UCSD-AML1 (cell line): ENCODE data around the gene RPS6KA2.

ENCODE experiments used
- DNase-seq: peaks from one replicate; lab custom pipeline; 2025; ENCODE audit not compliant: unreplicated experiment; lab: John Stamatoyannopoulos, UW

Gene RPS6KA2

DNA sequence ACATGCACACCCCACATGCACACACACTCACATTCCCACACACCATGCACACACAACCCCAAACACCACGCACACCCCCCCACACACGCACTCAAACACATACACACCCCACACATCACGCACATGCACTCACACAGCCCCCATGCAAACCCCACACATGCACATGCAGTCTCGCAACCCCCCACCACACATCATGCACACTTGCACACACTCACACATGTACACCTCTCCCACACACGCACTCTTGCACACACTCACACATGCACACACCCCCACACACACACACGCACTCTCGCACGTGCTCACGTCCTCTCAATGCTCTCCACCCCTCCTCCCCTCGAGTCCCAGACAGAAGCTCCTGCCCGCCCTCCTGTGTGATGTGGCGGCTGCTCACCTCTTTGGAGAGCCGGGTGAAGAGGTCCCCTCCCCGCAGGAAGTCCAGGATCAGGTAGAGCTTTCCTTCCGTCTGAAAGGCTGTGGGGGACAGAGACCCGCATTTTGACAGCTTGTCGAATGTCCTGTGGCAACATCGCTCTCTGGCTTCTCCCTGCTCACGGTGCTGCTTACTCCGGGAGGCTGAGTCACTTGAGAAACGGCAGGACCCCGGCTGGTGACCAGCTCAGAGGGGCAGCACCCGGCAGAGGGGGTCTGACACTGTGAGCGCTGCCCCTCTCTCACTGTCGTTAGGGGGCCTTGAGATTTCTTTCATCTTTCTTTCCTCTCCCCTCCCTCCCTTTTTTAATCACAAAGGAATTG, 119.1 kb downstream of the RPS6KA2 start:
- DNase-seq: no peak

DNA sequence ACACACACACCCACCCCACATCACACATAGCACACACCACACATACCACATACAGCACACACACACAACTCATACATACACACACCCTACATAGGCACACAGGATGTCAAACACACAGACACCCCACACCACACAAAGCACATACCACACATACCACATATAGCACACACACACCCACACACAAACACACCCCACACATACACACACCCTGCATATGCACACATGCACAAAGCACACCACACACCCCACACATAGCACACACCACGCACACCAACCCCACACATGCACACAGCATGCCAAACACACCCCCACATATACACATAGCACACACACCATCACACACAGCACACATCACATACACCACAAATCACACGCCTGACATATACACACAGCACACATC, 119.7 kb downstream of the RPS6KA2 start:
- DNase-seq: no peak

DNA sequence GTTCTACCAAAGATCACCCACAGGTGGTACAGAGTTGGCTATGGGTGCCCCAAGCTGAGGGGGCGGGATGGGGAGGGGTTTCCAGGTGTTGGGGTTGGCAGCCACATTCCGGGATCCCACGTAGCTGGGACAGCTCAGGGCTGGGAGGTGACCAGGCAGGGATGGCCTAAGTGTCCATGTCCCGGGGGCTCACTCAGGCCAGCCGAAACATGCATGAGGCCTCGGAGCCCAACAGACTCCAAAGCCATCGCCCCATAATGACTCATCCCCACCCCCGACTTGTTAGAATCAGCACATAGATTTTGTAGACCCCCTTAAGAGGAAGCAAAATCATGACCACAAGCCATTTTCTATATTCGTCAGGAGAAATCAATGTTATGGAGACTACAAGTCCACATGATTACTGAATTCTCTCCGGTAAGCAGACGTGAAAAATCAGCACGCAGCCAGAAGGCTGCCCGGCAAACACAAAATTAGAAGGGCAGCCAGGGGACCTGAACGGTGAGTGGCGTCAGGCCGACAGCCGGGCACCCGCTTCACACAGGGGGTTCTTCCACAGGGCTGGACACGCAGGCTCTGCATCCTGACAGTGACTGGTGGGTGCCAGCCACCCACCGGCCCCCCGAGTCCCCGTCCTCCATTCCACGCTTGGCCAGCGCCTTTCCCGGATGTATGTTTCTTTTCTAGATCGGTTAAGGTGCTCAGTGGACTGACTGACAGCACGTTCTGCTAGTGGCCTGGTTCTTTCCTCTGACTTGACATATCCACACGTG, 121.7 kb downstream of the RPS6KA2 start:
- DNase-seq: no peak

DNA sequence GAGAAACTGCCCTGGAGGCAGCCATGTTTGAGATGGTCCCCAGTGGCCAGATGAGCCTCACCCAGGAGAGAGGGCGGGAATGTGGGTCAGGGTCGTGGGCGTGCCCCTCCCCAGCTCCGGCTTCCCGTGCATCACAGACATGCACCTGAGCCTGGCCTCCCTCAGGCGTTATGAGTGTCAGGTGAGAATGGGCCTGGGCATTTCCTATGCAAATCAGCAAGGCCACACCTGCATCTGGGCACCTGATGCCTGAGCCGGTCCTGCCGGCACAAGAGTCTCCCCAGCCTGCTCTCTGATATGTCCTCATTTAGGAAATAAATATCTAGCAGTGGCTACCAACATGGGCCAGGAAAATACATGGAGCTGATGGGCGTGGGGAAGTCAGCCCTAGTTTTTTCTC, 123.0 kb downstream of the RPS6KA2 start:
- no peak for DNase-seq

DNA sequence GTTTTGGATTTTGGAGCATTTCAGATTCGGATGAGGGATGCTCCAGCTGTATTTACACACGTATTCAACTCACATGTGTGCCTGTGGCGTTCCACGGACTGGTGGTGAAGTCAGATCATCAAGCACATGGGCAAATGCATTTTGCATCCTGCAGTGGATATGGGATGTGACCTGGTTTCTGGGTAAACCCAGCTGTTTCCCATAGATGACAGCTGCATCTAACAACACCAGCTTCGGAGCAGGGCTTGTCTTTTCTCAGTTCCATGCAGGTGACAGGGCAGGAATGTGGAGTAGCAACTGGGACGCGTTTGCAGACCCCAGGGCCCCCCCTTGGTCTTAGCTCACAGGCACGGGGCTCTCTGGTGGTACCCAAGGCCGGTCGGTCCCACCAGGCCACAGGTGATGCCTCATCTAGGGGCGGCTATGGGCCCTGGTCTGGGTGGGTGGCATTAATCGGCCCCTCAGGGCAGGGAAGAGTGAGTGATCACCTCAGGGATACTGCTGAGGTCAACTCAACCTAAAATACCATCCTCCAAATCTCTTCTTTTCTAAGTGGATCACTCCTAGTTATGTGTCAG, 123.8 kb downstream of the RPS6KA2 start:
- DNase-seq: no peak

DNA sequence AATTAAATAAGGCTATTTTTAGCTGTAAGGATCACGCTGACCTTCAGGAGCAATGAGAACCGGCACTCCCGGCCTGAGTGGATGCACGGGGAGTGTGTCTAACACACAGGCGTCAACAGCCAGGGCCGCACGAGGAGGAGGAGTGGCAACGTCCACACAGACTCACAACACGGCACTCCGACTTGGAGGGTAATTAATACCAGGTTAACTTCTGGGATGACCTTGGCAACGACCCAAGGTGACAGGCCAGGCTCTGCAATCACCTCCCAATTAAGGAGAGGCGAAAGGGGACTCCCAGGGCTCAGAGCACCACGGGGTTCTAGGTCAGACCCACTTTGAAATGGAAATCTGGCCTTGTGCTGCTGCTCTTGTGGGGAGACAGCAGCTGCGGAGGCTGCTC, 124.6 kb downstream of the RPS6KA2 start:
- no peak for DNase-seq

DNA sequence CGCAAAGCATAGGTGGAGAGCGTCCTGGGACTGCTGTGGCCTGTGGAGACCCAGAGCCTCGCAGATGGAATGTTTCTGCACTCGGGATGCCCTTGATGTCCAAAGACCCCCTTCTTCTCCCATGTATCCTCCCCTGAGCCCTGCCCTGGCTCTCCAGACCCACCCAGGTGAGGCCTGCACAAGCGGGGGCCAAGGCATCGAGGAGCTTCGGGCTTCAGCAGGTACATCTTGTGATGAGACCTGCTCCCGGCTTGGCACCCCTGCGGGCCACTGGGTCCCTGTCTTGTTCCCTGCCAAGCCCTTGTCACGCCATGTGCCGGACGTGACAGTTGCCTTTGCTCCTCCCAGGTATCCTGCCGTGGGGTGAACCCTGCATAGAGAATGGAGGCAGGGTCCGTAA, 125.8 kb downstream of the RPS6KA2 start:
- DNase-seq: no peak

DNA sequence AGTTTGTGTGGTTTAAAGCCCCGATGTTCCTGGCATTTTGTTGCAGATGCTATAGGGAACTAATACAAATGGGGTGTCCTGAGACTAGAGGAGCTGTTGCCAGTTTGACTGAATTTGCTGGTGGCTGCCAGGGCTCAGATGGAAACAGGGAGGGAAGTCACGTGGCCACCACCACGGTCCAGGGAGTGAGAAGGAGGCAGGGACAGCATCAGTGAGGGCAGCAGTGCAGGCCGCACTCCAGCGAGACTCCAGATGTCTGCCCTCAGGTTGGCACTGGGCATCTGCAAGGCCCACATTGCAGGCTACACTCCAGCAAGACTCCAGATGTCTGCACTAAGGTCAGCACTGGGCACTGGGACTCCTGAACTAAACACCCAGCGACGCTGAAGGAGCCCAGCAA, 126.8 kb downstream of the RPS6KA2 start:
- no peak for DNase-seq

DNA sequence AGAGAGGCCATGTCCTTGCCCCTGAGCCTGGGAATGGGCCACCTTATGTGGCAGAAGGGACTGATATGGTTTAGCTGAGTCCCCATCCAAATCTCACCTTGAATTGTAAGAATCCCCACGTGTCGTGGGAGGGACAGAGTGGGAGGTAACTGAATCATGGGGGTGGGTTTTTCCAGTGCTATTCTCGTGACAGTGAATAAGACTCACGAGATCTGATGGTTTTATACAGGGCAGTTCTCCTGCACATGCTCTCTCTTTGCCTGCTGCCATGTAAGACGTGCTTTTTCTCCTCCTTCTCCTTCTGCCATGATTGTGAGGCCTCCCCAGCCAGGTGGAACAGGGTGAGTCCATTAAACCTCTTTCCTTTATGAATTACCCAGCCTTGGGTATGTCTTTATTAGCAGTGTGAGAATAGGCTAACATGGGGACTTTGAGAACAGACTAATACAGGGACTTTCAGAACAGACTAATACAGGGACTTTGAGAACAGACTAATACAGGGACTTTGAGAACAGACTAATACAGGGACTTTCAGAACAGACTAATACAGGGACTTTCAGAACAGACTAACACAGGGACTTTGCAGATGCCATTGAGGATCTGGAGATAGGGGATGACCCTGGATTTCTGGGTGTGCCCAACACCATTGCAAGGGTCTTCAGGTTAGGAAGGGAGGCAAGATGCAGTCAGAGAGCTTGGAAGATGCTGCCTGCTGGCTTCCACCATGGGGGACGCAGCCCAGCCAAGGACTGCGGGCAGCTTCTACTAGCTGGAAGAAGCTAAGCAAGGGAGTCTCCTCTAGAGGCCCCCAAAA, 127.5 kb downstream of the RPS6KA2 start:
- no peak for DNase-seq

DNA sequence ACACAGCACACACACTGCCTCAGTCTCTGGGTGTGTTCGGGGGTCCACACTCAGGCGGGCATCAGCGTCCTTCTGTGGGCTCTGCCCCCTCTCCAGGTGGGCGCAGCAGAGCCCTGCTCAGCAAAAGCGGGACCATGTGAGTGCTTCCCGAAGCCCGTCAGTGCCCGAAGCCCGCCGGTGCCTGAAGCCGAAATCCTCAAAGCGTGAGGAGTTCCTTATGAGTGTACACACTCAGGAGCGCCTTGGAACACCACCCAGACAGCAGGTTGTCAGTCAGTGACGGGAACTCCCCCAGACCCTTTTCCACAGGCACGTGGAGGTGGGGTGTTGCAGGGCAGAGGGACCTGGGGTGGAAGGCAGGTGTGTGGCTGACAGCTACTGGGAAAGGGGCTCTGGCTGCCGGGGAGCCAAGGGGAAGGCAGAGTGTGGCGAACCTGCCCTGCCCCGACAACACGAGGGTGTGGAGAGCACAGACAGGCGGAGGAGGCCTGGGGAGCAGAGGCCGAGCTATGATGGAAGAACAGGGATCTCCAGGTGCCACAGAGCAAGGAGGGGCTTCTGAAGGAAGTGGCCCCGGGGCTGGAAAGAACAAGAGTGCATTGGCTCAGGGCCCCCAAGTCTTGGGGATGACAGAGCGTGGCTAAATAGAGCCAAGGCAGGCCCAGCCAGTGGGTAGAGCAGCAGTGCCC, 128.2 kb downstream of the RPS6KA2 start:
- DNase-seq: no peak

DNA sequence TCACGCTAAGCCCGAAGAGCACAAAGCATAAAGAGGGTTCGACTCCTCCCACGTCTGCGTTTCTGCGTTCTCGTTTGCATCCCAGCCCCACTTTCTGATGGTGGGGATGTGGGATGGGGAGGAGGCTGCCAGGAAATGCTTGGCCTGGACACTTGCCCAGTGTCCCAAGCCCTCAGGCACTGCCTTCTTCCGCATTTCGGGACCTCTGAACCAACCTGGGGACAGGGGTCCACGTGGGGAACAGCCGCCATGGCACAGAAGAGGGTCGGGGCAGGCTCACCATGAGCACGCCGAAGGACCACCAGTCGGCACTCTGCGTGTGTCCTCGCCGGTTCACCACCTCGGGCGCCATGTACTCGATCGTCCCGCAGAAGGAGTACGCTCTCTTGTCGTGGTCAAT, 128.8 kb downstream of the RPS6KA2 start:
- no peak for DNase-seq

DNA sequence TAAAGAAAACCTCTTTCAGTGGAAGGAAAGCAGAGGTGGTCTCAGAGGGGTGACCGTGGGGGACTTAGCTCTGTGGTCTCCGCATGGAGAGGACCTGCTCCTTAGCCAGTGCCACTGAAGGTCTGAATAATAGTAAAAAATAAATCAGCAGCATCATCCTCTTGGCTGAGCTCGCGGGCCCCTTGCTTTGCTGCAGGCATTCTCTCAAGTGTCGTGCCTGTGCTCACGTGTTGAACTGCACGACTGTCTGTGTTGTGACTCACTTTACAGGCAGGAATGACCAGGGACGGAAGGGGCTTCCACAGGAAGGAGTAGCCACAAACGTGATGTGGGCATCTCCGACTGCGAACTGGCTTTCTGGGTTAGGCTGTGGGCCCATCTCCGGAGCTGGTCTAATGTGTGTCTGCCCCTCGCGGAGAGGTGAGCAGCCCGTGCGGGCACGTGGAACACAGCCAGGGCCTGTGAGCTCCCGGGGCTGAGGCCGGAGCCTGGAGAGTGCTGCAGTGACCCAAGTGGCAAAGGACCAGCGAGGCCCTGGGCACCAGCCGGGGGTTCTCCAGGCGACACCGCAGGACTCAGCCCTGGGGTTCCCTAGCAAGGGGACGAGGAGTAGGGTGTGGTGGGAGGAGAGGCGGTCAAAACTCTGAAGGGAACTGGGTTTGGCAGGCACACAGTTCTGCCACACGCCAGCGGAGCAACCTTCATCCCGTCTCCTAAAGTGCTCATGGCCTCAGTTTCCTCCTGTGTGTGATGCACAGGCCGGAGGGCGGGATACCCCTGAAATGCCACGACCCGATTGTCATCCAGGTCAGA, 129.8 kb downstream of the RPS6KA2 start:
- no peak for DNase-seq

DNA sequence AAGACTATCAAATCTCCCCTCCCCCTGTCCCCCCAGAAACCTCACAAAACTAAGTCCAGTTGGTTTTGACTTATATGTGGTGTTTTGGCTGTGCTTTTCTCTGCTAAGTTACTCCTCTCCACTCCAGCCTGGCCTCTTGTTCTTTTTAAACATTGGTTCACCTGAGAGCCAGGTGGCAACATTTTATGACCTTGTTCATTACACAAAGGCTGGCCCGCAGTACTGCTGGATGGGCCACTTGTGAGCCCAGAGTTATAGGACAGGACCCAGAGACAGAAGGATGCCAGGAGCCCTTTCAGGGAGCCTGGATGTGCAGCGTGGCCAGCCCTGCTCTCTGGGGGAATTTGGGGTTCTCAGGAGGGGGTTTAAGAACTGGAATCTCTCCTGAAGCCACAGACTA, 130.6 kb downstream of the RPS6KA2 start:
- DNase-seq: no peak

DNA sequence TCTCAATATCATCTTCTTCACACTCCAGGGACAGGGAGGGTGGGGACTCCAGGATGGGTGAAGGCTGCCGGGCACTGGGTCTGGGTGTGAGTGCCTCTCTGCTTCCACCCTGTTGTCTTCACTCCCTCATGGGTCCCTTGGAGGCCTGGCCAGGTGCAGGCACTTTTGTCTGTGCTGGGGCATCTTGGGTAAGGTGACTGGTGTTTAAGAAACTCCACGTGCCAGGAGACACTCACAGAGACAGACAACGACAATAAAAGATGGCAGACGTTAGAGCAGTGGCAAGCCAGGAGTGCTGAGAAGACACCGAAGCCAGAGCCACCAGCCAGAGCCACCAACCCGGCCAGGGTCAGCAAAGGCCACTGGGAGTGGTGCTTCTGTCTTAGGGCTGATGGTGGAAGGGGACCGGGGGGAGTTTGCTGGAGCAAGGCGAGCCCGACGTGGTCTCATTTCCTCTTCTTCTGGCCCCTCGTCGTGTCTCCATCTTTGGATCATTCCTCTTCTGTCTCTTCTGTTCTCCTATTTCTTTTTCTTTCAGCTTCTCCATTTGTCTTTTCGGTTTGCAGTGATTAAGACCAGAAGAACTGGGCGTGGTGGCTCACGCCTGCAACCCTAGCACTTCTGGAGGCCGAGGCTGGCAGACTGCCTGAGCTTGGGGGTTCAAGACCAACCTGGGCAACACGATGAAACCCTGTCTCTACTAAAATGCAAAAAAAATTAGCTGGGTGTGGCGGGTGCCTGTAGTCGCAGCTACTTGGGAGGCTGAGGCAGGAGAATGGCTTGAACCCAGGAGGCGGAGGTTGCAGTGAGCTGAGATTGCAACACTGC, 131.3 kb downstream of the RPS6KA2 start:
- no peak for DNase-seq

DNA sequence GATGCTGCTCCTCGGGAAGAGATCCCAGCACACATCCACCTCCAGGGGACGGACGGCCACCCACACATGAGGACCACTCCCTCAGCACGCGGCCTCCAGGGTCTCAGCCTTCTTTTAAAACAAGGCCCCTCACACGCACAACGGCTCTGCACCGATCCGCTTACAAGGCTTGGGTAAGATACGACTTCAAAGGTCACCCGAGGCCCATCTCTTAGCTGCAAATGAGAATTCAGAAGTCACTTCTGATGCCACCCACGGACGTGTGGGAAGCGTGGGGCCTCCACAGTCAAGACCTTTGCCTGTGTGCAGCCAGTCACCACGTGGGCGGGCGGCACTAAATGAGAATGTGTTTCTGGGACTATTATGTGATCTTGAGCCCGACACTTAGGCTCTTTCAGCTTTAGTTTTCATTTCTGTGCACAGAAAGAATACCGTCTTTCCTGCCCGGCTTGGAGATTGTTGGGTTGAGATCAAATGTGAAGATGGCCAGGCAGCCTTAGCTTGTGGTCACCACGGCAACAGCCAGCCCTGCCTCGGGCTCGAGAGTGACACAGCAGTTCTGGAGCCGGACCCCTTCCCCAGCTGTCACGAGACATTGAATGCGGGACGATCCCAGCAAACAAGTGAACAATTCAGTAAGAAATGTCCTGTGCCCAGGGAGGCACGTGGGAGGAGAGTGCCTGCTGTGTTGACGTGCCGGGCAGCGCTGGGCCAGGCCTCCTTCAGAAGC, 132.1 kb downstream of the RPS6KA2 start:
- DNase-seq: no peak

DNA sequence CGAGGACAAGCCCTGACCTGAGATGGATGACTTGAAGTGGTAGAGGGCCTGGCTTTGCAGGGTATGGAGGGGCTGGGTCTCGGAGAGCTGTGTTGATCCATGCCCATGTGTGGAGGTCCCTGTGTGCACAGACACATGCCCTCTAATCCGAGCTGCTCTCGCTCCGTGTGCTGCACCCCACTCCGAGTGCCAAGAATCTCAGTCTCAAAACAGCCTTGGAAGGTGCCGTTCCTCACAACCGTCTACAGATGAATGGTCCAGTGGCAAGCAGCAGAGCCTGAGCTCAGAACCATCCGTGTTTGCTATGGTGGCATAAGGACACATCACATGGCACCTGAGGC, 133.0 kb downstream of the RPS6KA2 start:
- no peak for DNase-seq

DNA sequence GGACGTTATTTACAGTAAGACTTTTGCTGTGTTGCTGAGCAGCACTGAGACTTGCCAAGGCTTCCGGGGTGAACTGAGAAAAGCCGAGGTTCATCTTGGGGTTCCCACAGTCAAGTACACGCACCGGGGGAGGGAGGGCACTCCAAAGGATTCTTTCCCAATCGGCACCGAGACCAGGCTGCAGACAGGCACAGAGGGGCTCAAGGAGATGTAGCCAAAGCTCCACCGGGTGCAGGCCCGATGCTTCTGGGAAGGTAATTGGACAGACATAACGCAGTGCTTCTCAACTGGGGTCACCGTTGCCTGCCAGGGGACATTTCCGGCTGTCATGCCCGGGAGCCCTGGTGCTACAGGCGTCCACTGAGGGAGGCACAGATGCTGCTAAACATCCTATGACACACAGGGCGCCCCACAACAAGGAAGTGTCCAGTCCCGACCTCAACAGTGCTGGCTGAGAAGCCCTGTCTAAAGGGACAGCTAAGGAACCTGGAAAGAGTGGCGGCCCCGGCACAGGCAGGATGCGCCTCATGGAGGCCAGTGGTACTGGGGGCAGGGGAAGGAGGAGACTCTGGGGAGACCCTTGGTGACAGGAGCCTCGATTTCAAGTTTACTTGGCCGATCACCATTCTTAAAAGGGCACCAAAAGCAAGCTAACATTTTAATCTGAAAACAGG, 133.5 kb downstream of the RPS6KA2 start:
- DNase-seq: no peak

DNA sequence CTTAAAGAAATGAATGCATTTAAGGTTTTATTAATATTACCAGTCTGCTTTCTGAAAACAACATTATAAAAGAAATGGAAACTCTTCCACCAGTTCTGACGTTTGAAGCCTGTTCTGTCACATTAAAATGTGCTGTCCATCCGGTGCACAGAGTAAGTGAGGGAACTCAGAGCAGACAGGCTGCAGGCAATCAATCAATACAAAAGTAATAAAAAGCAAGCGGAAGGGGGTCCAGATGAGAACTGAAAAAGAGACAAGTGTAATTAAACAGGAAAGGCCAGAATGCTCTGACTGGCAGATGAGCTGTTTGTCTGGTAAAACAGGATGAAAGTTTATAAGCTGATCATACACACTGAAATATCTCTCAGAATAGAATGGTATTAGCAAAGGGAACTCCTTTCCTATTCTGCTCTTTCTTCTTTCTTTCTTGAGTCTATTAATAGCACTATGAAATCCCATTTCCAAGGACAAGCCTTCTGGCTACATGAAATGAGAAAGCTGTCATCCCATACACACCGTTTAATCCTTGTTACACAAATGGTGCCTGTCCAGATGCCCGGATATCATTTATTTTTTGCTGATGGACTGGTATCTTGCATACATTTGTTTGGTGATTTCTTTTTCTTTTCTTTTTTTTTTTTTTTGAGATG, 134.8 kb downstream of the RPS6KA2 start:
- DNase-seq: no peak
